ENCODE measurements around the gene ATRNL1. TPM values are rescaled to one million over a fixed set of nuclear protein-coding genes. Genes with fewer than 3 reads are reported as not detected.

The ATRNL1 gene
- total RNA-seq, 1 experiment from 2014 or later, result 28.7 TPM

DNA sequence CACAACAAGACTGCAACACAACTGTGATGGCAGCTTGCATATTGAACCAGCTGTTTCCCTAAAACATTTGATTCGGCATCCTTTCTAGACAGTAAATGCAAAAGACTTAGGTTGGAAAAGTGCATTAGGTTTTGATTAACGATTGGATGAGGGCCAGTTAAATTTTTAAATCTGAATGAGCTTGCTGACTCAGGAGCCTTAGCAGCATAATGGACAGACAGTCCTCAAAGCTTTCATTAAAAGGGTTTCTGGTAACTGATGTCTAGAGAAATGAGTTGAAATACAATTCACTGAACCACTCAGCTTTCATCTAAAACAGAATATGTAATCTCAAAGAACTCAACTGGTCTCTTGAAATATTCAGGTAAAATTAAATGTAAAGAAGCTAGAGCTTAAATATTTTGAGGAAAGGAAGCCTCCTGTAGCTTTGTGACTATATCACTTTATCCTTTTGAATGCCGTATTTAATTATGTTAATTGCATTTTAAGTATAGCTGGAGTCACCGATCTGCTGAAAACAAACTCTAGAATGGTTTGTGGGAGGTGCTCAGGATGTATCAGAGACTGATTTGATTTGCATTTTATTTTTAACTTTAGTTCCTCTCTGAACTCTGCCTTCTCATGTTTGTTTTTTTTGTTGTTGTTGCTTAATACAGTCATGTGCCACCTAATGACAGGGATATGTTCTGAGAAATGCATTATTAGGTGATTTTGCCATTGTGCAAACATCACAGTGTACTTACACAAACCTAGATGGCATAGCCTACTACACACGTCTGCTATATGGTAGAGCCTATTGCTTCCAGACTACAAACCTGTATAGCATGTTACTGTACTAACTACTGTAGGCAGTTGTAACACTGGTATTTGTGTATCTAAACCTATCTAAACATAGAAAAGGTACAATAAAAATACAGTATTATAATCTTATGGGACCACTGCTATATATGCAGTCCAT is 29.2 kb upstream of the ATRNL1 start:
- DNase-seq (ENCODE audit: low spot score) (no peak), ATAC-seq (peak; percentile 33)
- no peaks in the 10 kb centered on the region; the same call in none of the 2 replicates for H3K27me3 Mint-ChIP-seq (ENCODE audit: low read depth)
- peak overlapping the region; percentile 90 for H3K27ac Mint-ChIP-seq
- ChIA-PET CTCF (interaction anchor here (0.7 to 1.1 kb wide), 2 partner anchors 188 to 242 kb away, joined by 3 to 5 read pairs; partner anchors contain the start of gene FHIP2A), POLR2A (no interaction called here)
- H3K4me1 Mint-ChIP-seq, result peaks cover 46% of the 10 kb centered on the region
- H3K36me3 Mint-ChIP-seq, result no peaks in the 10 kb centered on the region
- no peak overlapping the region for H3K4me3 Mint-ChIP-seq
- peaks cover 12% of the 10 kb centered on the region for H3K9me3 Mint-ChIP-seq
- TF ChIP-seq FOXP1 (CRISPR knock-in tag; IDR thresholded peaks at IDR 0.05; ENCODE audit: borderline replicate concordance), result no peak
- TF ChIP-seq, protein P1, sequence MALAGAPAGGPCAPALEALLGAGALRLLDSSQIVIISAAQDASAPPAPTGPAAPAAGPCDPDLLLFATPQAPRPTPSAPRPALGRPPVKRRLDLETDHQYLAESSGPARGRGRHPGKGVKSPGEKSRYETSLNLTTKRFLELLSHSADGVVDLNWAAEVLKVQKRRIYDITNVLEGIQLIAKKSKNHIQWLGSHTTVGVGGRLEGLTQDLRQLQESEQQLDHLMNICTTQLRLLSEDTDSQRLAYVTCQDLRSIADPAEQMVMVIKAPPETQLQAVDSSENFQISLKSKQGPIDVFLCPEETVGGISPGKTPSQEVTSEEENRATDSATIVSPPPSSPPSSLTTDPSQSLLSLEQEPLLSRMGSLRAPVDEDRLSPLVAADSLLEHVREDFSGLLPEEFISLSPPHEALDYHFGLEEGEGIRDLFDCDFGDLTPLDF (CRISPR knock-in tag; IDR thresholded peaks at IDR 0.05), result no peak
- TF ChIP-seq SP1 (CRISPR knock-in tag; conservative IDR thresholded peaks at IDR 0.05), result no peak
- TF ChIP-seq, protein P2, sequence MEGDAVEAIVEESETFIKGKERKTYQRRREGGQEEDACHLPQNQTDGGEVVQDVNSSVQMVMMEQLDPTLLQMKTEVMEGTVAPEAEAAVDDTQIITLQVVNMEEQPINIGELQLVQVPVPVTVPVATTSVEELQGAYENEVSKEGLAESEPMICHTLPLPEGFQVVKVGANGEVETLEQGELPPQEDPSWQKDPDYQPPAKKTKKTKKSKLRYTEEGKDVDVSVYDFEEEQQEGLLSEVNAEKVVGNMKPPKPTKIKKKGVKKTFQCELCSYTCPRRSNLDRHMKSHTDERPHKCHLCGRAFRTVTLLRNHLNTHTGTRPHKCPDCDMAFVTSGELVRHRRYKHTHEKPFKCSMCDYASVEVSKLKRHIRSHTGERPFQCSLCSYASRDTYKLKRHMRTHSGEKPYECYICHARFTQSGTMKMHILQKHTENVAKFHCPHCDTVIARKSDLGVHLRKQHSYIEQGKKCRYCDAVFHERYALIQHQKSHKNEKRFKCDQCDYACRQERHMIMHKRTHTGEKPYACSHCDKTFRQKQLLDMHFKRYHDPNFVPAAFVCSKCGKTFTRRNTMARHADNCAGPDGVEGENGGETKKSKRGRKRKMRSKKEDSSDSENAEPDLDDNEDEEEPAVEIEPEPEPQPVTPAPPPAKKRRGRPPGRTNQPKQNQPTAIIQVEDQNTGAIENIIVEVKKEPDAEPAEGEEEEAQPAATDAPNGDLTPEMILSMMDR (IDR thresholded peaks at IDR 0.05), result no peak
- TF ChIP-seq, protein P3, sequence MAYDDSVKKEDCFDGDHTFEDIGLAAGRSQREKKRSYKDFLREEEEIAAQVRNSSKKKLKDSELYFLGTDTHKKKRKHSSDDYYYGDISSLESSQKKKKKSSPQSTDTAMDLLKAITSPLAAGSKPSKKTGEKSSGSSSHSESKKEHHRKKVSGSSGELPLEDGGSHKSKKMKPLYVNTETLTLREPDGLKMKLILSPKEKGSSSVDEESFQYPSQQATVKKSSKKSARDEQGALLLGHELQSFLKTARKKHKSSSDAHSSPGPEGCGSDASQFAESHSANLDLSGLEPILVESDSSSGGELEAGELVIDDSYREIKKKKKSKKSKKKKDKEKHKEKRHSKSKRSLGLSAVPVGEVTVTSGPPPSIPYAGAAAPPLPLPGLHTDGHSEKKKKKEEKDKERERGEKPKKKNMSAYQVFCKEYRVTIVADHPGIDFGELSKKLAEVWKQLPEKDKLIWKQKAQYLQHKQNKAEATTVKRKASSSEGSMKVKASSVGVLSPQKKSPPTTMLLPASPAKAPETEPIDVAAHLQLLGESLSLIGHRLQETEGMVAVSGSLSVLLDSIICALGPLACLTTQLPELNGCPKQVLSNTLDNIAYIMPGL (CRISPR knock-in tag; IDR thresholded peaks at IDR 0.05), result no peak
- TF ChIP-seq GABPB1 (CRISPR knock-in tag; IDR thresholded peaks at IDR 0.05), result no peak
- no peak for TF ChIP-seq GRHL2 (CRISPR knock-in tag; IDR thresholded peaks at IDR 0.05; ENCODE audit: insufficient replicate concordance, severe bottlenecking)
- no peak for TF ChIP-seq ZNF232 (CRISPR knock-in tag; IDR thresholded peaks at IDR 0.05)
- TF ChIP-seq, protein P4, sequence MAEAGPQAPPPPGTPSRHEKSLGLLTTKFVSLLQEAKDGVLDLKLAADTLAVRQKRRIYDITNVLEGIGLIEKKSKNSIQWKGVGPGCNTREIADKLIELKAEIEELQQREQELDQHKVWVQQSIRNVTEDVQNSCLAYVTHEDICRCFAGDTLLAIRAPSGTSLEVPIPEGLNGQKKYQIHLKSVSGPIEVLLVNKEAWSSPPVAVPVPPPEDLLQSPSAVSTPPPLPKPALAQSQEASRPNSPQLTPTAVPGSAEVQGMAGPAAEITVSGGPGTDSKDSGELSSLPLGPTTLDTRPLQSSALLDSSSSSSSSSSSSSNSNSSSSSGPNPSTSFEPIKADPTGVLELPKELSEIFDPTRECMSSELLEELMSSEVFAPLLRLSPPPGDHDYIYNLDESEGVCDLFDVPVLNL (CRISPR knock-in tag; IDR thresholded peaks at IDR 0.05; ENCODE audit: borderline replicate concordance, low read depth), result no peak
- TF ChIP-seq, protein P5, sequence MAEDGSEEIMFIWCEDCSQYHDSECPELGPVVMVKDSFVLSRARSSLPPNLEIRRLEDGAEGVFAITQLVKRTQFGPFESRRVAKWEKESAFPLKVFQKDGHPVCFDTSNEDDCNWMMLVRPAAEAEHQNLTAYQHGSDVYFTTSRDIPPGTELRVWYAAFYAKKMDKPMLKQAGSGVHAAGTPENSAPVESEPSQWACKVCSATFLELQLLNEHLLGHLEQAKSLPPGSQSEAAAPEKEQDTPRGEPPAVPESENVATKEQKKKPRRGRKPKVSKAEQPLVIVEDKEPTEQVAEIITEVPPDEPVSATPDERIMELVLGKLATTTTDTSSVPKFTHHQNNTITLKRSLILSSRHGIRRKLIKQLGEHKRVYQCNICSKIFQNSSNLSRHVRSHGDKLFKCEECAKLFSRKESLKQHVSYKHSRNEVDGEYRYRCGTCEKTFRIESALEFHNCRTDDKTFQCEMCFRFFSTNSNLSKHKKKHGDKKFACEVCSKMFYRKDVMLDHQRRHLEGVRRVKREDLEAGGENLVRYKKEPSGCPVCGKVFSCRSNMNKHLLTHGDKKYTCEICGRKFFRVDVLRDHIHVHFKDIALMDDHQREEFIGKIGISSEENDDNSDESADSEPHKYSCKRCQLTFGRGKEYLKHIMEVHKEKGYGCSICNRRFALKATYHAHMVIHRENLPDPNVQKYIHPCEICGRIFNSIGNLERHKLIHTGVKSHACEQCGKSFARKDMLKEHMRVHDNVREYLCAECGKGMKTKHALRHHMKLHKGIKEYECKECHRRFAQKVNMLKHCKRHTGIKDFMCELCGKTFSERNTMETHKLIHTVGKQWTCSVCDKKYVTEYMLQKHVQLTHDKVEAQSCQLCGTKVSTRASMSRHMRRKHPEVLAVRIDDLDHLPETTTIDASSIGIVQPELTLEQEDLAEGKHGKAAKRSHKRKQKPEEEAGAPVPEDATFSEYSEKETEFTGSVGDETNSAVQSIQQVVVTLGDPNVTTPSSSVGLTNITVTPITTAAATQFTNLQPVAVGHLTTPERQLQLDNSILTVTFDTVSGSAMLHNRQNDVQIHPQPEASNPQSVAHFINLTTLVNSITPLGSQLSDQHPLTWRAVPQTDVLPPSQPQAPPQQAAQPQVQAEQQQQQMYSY (CRISPR knock-in tag; IDR thresholded peaks at IDR 0.05), result no peak

DNA sequence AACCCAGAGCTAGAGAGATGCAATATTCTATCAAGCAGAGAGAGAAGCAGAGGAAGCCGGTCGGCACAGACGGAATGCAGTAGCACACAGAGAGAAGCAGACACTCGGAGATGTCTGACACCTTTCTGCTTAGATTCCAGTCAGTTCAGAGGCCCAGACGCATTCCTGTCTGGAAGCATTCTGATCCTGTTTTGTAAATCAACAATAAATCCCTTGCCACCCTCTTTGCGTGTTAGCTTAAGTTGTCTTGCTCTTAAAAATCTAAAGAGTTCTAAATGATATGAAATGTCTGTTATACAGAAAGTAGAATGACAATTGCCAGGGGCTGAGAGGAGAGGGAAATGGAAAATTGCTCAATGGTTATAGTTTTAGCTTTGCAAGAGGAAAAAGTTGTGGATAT is 27.4 kb upstream of the ATRNL1 start:
- Mint-ChIP-seq H3K9me3 (peaks cover 10% of the 10 kb centered on the region), H3K4me3 (no peak overlapping the region), H3K27ac (no peak overlapping the region), H3K4me1 (peaks cover 40% of the 10 kb centered on the region), H3K27me3 (ENCODE audit: low read depth) (no peaks in the 10 kb centered on the region; the same call in none of the 2 replicates), H3K36me3 (no peaks in the 10 kb centered on the region)
- ChIA-PET POLR2A (no interaction called here), CTCF (no interaction called here)
- TF ChIP-seq NR2C2 (CRISPR knock-in tag; IDR thresholded peaks at IDR 0.05), result no peak
- TF ChIP-seq, protein P6, sequence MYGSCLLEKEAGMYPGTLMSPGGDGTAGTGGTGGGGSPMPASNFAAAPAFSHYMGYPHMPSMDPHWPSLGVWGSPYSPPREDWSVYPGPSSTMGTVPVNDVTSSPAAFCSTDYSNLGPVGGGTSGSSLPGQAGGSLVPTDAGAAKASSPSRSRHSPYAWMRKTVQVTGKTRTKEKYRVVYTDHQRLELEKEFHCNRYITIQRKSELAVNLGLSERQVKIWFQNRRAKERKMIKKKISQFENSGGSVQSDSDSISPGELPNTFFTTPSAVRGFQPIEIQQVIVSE (CRISPR knock-in tag; IDR thresholded peaks at IDR 0.05; ENCODE audit: borderline replicate concordance), result no peak
- TF ChIP-seq ZNF416 (CRISPR knock-in tag; IDR thresholded peaks at IDR 0.05), result no peak
- TF ChIP-seq ZNF671 (CRISPR knock-in tag; IDR thresholded peaks at IDR 0.05), result no peak
- ATAC-seq (peak; percentile 23; the same call in 1 of the 2 replicates), DNase-seq (ENCODE audit: low spot score) (no peak)
